NCI-H2029 (cell line): ENCODE measurements around the gene VPS52.

Experiments
- DNase-seq: peaks from one replicate; lab custom pipeline; 2025; lab: John Stamatoyannopoulos, UW

VPS52 gene

DNA sequence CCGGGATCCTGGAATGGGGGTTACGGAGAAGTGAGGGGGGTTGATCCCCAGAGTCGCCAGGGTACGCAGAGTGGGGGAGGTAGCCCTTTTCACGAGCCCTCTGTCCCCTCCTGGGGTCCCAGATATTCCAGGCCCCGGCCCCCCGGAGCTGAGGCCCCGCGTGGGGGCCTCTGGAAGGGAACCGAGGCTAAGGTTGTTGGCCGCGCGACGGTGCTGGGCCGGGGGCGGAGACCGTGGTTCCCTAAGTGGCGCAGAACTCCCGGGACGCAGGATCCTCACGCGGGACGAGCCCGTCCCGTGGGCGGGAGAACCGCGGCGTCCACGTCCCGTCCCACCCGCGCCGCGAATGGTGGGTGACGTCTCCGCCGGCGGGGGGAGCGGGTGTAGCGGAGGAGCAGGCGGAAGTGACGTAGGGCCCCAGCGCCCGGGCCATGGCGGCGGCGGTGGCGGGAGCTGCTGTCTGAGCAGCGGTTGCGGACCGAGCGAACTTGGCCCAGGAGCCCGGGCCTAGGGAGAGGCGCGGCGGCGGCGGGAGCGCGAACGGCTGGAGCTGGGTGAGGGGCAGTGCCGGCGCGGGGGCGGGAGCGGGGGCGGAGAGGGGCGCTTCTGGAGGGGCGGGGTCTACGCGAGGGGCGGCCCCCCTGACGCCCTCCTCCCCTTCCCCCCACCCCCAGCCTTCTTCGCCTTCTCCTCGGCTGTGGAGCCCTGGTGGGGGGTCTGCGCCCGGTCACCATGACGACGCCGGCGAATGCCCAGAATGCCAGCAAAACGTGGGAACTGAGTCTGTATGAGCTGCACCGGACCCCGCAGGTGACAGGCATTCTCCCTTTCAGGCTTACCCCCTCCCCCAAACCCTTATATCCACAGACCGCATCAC, 63.3 kb downstream of the VPS52 start, which contains the start of gene RING1:
TSS of gene RING1 (plus strand) at position 410 of the 877 bp plus-strand sequence. CDS start at position 733, 323 bp downstream.
- peak; percentile 69 for DNase-seq

DNA sequence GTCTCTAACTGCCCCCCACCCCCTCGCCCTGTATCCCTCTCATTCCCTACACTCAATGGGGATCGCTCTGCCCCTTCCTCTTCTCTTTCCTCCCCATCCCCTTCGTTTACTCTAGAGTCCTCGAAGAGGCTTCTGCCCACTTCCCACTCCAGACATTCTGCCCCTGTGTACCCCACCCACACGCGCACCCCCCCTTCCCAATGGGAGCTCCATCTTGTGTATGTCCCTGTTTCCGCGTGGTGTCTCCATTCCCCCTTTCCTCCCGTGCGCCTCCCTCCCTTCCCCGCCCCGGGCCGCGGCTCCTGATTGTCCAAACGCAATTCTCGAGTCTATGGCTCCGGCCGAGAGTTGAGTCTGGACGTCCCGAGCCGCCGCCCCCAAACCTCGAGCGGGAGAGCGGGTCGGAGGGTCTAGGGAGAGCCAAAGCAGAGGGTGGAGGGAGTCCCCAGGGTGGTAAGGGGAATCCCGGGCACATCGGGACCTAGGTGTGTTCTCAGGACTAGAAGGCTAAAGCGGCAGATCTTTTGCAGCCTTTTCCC, 64.1 kb downstream of the VPS52 start:
- no peak for DNase-seq

DNA sequence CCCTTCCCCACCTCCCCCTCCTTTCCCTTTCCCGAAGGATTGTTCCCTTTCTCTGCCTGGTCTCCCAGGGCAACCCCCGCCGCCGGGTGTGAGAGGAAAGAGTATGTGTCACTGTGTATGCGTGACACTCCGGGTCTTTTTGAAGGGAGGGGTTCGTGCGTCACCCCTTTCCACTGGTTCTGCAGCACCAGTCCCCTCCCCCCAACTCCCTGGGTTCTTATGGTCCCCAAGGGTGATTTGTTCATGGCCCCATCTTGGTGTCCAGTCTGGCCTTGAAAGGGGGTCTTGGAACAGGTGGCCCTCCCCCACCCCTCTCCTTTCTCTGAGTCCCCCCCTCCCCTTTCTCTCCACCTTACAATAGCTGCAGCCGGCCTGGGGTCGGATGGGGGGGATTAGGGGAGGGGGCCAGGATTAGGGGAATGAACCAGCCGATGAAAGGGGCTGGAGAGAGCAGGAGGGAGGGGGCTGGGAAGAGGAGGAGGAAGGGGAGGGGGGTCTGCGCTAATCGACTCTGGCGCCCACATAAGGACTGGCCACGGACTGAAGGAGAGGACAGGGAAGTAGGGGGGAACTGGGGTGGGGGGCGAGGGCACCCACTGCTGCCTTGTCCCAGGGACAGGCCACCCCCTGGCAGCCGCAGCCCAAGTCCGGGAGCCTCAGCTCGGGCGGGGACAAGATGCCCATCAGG, 64.7 kb downstream of the VPS52 start:
- no peak for DNase-seq

DNA sequence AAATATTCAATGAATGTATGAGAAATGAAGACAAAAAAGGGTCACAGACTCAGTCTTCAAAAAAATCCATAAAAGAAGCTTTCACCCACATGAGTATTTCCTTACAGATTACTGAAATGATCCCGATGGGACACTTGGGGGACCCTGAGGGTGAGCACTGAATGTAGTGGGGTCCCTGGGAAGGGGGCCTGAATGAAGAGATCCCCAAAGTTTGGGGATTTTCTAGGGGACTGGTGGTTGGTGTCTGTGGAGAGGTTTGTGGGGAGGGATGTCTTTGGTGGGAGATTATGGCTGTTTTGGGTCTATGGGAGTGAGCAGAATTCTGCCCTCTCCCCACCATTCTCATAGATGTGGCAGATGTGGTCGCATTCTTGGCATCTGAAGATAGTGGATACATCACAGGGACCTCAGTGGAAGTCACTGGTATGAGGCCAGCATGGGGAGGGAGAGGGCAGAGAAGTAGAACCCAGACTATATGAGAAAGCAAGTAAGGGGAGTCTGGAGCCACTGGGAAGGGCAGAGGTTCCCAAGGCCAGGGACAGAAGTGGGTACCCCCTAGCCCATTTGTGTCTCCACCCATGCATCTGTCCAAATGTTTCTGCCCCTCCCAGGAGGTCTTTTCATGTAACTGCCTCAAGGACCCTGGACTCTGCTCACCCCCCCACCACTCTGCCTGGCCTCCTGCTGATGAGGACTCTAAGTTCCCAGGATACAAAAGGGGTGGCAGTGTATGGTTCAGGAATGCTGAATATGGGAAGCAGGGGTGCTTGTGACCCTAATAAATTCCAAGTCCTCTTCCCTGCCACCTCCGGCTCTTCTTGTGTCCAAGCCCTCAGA, 65.4 kb downstream of the VPS52 start:
- no peak for DNase-seq

DNA sequence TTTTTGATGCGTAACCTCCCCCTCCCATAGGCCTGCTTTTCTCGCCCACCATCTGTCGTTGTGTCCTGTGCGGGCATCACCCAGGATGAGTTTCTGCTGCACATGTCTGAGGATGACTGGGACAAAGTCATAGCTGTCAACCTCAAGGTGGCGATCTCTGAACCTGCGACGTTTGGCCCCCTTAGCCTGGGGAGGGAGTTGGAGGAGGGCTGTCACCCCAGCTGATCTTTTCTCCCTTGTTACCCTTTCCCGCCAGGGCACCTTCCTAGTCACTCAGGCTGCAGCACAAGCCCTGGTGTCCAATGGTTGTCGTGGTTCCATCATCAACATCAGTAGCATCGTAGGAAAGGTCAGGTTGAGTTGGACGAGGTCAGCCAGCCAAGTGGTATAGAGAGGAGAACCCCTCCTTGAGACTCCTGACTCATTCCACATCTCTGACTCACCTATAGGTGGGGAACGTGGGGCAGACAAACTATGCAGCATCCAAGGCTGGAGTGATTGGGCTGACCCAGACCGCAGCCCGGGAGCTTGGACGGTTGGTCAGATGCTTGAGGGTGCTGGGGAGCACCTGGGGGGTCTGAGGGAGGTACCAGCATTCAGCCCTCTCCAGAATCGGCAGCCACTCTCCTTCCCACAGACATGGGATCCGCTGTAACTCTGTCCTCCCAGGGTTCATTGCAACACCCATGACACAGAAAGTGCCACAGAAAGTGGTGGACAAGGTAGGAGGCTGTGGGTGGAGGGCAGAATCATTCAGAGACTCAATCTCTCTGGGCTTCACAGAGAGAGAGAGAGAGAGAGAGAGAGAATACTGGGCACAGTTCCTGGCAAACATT, 66.3 kb downstream of the VPS52 start:
- no peak for DNase-seq

DNA sequence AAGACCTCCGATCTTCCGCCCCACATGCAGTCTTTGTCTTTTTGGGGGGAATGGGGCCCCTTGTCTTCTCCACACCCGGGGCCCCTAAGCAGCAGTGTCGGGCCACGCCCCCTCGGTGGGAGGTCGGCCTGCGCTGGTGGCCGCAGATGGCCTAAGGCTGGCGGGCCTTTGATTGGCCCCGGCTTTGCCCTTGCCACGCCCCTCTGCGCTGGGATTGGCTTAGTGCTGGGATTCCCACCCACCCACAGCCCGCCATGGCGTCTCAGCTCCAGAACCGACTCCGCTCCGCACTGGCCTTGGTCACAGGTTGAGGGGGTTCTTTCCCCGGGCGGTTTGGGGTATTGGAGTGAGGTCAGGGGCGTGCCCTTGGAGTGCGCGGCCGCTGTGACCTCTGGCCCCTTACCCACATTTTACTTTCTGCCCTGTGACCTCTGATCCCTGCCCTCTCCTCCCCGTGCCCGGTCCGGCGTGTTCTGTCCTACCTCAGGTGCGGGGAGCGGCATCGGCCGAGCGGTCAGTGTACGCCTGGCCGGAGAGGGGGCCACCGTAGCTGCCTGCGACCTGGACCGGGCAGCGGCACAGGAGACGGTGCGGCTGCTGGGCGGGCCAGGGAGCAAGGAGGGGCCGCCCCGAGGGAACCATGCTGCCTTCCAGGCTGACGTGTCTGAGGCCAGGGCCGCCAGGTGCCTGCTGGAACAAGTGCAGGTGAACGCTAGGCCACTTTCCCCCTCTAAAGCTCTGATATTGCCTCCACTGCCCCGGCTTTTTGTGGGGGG, 67.1 kb downstream of the VPS52 start, which contains the start of gene HSD17B8:
TSS of gene HSD17B8 (plus strand) at position 241 of the 776 bp plus-strand sequence. CDS start at position 255, 14 bp downstream.
- peak; percentile 93 for DNase-seq

DNA sequence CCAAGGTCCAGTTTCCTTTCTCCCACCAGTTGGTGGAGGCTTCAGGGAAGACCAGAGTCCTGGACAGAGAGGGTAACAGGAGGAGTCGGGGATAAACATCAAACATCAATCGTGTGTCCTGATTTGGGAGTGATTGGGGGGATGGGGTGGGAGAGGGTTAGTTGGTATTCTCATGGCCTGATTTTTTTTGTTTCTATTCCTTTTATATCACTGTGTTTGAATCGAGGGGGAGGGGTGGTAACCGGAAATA, 67.6 kb downstream of the VPS52 start:
- no peak for DNase-seq

DNA sequence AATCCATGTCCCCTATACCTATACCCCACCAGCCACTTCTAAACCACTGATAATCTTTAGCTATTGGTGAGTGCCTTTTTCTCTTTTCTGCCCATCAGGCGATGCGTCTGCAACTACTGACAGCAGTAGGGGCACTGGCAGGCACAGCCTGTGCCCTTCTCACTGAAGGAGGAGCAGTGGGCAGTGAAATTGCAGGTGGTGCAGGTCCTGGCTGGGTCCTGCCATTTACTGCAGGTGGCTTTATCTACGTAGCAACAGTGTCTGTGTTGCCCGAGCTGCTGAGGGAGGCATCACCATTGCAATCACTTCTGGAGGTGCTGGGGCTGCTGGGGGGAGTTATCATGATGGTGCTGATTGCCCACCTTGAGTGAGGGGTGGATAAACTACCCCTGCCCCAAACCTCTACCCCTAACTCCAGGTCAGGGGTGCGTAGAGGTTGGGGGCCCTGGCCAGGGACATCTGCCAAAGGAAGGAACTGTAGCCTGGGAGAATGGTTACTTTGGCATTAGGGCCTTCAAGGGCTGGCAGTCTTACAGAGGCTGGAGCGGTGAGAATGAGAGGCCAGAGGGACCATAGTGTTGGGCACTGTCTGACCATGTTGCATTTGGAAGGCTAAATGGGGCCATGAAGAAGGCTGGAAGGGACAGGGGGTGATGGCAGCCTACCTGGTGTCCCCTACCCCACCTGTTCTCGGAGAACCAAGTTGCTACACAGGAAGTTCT, 68.1 kb downstream of the VPS52 start:
- DNase-seq: no peak

DNA sequence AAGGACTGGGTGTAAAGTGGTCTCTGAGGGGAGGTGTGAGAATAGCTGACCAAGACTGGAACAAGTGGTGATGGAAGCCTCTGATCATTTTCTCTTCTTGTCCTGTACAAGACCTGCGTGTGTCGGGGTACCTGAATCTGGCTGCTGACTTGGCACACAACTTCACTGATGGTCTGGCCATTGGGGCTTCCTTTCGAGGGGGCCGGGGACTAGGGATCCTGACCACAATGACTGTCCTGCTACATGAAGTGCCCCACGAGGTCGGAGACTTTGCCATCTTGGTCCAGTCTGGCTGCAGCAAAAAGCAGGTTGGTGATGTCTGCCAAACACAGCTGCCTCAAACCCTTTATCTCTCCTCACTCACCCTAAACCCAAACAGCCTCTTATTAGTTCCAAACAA, 68.9 kb downstream of the VPS52 start:
- DNase-seq: no peak

DNA sequence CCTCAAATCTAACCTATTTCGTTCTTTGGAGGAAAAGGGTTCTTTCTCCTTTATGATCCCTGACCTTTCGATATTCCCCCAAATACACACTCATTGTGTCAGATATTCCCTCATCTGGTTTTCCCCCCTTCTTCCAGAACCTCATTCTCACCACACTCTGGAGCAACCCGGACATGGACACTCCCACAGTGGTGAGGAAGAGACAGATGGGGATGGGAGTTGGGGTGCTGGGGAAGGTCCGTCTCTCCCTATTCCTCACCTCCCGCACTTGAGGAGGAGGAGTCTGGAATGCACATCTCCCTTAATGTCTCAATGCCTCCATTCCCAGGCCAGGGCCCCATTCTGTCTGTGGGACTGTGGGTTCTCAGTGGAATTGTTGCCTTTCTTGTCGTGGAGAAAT, 69.7 kb downstream of the VPS52 start:
- DNase-seq: no peak

DNA sequence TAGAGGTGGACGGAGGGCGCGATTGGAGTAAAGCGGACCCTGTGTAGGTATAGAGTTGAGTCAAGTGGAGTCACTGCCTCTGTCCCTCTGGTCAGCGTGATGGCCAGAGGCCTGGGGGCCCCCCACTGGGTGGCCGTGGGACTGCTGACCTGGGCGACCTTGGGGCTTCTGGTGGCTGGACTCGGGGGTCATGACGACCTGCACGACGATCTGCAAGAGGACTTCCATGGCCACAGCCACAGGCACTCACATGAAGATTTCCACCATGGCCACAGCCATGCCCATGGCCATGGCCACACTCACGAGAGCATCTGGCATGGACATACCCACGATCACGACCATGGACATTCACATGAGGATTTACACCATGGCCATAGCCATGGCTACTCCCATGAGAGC, 70.5 kb downstream of the VPS52 start:
- no peak for DNase-seq
